Common myeloid progenitor, CD34-positive (primary cell): Measurements from ENCODE around the gene CBX1.

Source experiments
- CTCF ChIA-PET: fragments of 350-600 bp; sonication (Branson Sonifier 250); formaldehyde crosslinking; loops from one replicate; lab custom pipeline; 2021; ENCODE audit warnings: antibody characterized with exemption; lab: Charles Lee
- POLR2A ChIA-PET: fragments of 350-600 bp; sonication (Branson Sonifier 250); formaldehyde crosslinking; loops from one replicate; lab custom pipeline; 2021; ENCODE audit warnings: antibody characterized with exemption; lab: Charles Lee
- DNase-seq, 3 donors: peaks; one replicate each; pipeline versions ENCODE4 v3.0.0 to v3.0.0-alpha.2; 2013
- H3K27ac ChIP-seq, 2 experiments: 1 replicate in 1 of 2; 2 replicates in 1 of 2; pipeline ENCODE4 v1.7.0; 2013; ENCODE audit warnings: inconsistent platforms in 2 of 2, low read length in 2 of 2, mild to moderate bottlenecking in 2 of 2, low read depth in 1 of 2, moderate library complexity in 1 of 2; ENCODE audit not compliant: severe bottlenecking in 2 of 2, insufficient read depth in 1 of 2, poor library complexity in 1 of 2
- H3K27me3 ChIP-seq, 5 experiments: replicated peaks in 2 of 5; 1 replicate in 3 of 5; 2 replicates in 2 of 5; pipeline versions ENCODE4 v1.6.1 to v1.7.0; 2013; ENCODE audit warnings: low read length in 4 of 5, mild to moderate bottlenecking in 2 of 5, moderate library complexity in 2 of 5, inconsistent platforms in 1 of 5; ENCODE audit not compliant: insufficient read depth in 5 of 5, control insufficient read depth in 4 of 5
- H3K36me3 ChIP-seq, 4 experiments: 1 replicate in 2 of 4; 2 replicates in 2 of 4; pipeline versions ENCODE4 v1.6.1 to v1.7.0; 2013; ENCODE audit warnings: low read length in 3 of 4, control low read depth in 1 of 4, mild to moderate bottlenecking in 1 of 4; ENCODE audit not compliant: control insufficient read depth in 4 of 4, insufficient read depth in 4 of 4
- H3K4me1 ChIP-seq, 4 experiments: 1 replicate in 3 of 4; 2 replicates in 1 of 4; pipeline versions ENCODE4 v1.6.1 to v1.7.1; 2013; ENCODE audit warnings: low read length in 3 of 4, mild to moderate bottlenecking in 3 of 4, control low read depth in 1 of 4, inconsistent platforms in 1 of 4, moderate library complexity in 1 of 4; ENCODE audit not compliant: control insufficient read depth in 4 of 4, insufficient read depth in 4 of 4; ENCODE audit errors: control extremely low read depth in 1 of 4
- H3K4me3 ChIP-seq, 7 experiments: 1 replicate in 4 of 7; 2 replicates in 3 of 7; pipeline versions ENCODE4 v1.5.1 to v1.7.0; 2013; ENCODE audit warnings: mild to moderate bottlenecking in 7 of 7, low read length in 6 of 7, moderate library complexity in 6 of 7, inconsistent platforms in 2 of 7, low read depth in 2 of 7, control low read depth in 1 of 7; ENCODE audit not compliant: insufficient read depth in 4 of 7, control insufficient read depth in 1 of 7; ENCODE audit errors: extremely low read depth in 1 of 7
- H3K9me3 ChIP-seq, 5 experiments: 1 replicate in 4 of 5; 2 replicates in 1 of 5; pipeline versions ENCODE4 v1.6.1 to v1.7.1; 2013; ENCODE audit warnings: low read length in 4 of 5, mild to moderate bottlenecking in 2 of 5, inconsistent platforms in 1 of 5, low read depth in 1 of 5, moderate library complexity in 1 of 5; ENCODE audit not compliant: control insufficient read depth in 4 of 5, insufficient read depth in 2 of 5; ENCODE audit errors: control extremely low read depth in 1 of 5
- WGBS: methylation state at CpG from one replicate; pipeline ENCODE4 v1.1.5; 2013; ENCODE audit not compliant: insufficient coverage; 5-methylcytosine and 5-hydroxymethylcytosine counted together

CBX1 gene

GRCh38 chr17:48144976-48145798 lies 43.9 kb upstream of the CBX1 start:
- no peaks in the 10 kb centered on the region for H3K27me3 ChIP-seq
- CTCF ChIA-PET: no interaction called here

GRCh38 chr17:48144231-48144630 lies 43.0 kb upstream of the CBX1 start:
- Histone ChIP-seq H3K36me3 (no peaks in the 10 kb centered on the region), H3K4me3 (no peak overlapping the region), H3K9me3 (no peaks in the 10 kb centered on the region), H3K4me1 (peaks cover 10 to 28% (median 14%) of the 10 kb centered on the region in 4 experiments), H3K27ac (no peak overlapping the region), H3K27me3 (no peaks in the 10 kb centered on the region)
- ChIA-PET CTCF (no interaction called here), POLR2A (no interaction called here)
- no peak for DNase-seq
- 100% methylated on average over 3 of the region's 8 CpGs for WGBS

More at GRCh38 chr17:48144976-48145798, 43.9 kb upstream of the CBX1 start:
- Histone ChIP-seq H3K4me1 (peaks cover 5 to 19% (median 5%) of the 10 kb centered on the region in 4 experiments), H3K4me3 (no peak overlapping the region), H3K27ac (no peak overlapping the region), H3K9me3 (no peaks in the 10 kb centered on the region), H3K36me3 (no peaks in the 10 kb centered on the region)
- WGBS: 100% methylated on average over 1 of the region's 3 CpGs
- POLR2A ChIA-PET: no interaction called here
- no peak for DNase-seq

GRCh38 chr17:48143629-48144028 lies 42.4 kb upstream of the CBX1 start:
- POLR2A ChIA-PET: interaction anchor here (0.6 kb wide), 1 partner anchor 226 kb away, joined by 5 read pairs; no protein-coding TSS in a partner anchor

GRCh38 chr17:48139944-48140343 lies 38.7 kb upstream of the CBX1 start:
- ChIA-PET POLR2A (no interaction called here), CTCF (interaction anchor here (1.1 to 1.4 kb wide), 4 partner anchors 8 to 65 kb away, joined by 3 to 5 read pairs (median 4); no protein-coding TSS in a partner anchor)
- WGBS: 0% methylated on average over 2 of the region's 2 CpGs
- Histone ChIP-seq H3K36me3 (no peaks in the 10 kb centered on the region), H3K27me3 (no peaks in the 10 kb centered on the region), H3K9me3 (no peaks in the 10 kb centered on the region), H3K4me3 (peak overlapping the region in 3 of 7 experiments; percentile 31 to 57 (median 32)), H3K4me1 (peaks cover 10 to 15% (median 14%) of the 10 kb centered on the region in 4 experiments), H3K27ac (no peak overlapping the region)
- peak; percentile 31 to 52 (median 40) for DNase-seq

More at GRCh38 chr17:48143629-48144028, 42.4 kb upstream of the CBX1 start:
- no peak for DNase-seq
- Histone ChIP-seq H3K9me3 (no peaks in the 10 kb centered on the region), H3K4me3 (no peak overlapping the region), H3K27ac (no peak overlapping the region), H3K36me3 (no peaks in the 10 kb centered on the region), H3K27me3 (no peaks in the 10 kb centered on the region), H3K4me1 (peaks cover 10 to 25% (median 14%) of the 10 kb centered on the region in 4 experiments)
- CTCF ChIA-PET: interaction anchor here (0.8 kb wide), 1 partner anchor 11 kb away, joined by 3 read pairs; no protein-coding TSS in a partner anchor
- 91% methylated on average over 6 of the region's 6 CpGs for WGBS

- H3K9me3 ChIP-seq: no peaks in the 10 kb centered on the region
- WGBS: 100% methylated on average over 1 of the region's 1 CpG
- no peaks in the 10 kb centered on the region for H3K36me3 ChIP-seq
- H3K27ac ChIP-seq: no peak overlapping the region
- H3K27me3 ChIP-seq: no peaks in the 10 kb centered on the region
- H3K4me1 ChIP-seq: peaks cover 10 to 15% (median 14%) of the 10 kb centered on the region in 4 experiments
- H3K4me3 ChIP-seq: no peak overlapping the region
- ChIA-PET CTCF (interaction anchor here (0.7 to 17.4 kb wide), 2 partner anchors 56 to 130 kb away, joined by 4 to 169 read pairs; no protein-coding TSS in a partner anchor), POLR2A (no interaction called here)
- no peak for DNase-seq
Observed at GRCh38 chr17:48137656-48138055, 36.4 kb upstream of the CBX1 start.

- H3K4me3 ChIP-seq: no peak overlapping the region
- H3K27me3 ChIP-seq: no peaks in the 10 kb centered on the region
- WGBS: 100% methylated on average over 1 of the region's 3 CpGs
- DNase-seq: peak in 1 of 3 donors; percentile 27
- no peaks in the 10 kb centered on the region for H3K9me3 ChIP-seq
- POLR2A ChIA-PET: no interaction called here
- H3K36me3 ChIP-seq: no peaks in the 10 kb centered on the region
- H3K27ac ChIP-seq: no peak overlapping the region
- peaks cover 5 to 8% (median 7%) of the 10 kb centered on the region in 4 experiments for H3K4me1 ChIP-seq
- CTCF ChIA-PET: interaction anchor here (0.8 to 17.4 kb wide), 8 partner anchors 9 to 105 kb away, joined by 3 to 169 read pairs (median 6); no protein-coding TSS in a partner anchor
Observed at GRCh38 chr17:48134912-48135480, 33.7 kb upstream of the CBX1 start.
